ENCODE data around the gene ANKRD23.

DNA sequence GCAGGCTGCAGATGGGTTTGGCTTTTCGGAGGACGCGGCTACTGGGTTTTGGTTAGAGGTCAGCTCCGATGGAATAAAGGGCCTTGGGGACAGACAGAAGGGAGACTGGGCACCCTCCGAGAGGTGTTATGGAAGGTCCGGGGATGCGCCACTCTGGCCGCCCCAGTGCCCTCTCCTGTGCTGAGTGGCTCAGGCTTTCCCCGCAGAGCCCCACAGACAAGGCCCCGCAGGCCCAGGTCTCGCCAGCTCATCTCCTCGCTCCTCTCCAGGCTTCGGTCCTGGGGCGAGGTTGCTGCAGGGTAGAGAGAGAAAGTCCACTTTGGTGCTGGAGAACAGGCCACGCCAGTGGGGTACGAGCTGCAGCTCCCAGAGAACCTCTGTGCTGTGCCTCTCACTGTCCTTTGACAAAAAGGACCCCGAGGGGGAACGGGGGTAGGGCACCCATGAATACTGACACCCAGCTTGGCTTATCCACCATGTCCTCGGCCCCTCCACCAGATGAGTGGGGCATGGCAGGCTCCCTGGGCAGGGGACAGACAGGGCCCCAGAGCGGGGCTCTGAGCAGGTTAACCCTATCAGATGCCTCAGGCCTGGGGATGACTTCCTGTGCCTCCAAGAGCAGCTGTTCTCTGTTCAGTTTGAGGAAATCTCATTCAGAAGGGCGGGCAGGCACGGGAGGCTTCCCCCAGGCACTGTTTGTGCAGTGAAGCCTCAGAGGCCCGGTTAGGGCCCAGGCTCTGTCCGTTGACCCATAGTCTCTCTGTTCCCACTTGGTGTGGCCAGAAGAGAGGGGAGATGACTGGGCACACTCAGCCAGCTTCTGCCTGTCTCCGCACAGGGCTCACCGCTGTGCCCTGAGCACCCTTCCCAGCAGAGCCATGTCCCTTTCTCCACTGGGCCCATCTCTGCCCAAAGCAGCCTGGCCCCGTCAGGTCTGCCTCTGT lies 43.5 kb downstream of the ANKRD23 start:
- TF ChIP-seq FOXM1 (IDR thresholded peaks at IDR 0.05; ENCODE audit: low read depth) (no peak), GABPA (IDR thresholded peaks at IDR 0.05; ENCODE audit: low read depth) (no peak), FOSL2 (IDR thresholded peaks at IDR 0.05; ENCODE audit: borderline replicate concordance, low read depth) (no peak), NFIC (IDR thresholded peaks at IDR 0.05; ENCODE audit: borderline replicate concordance) (no peak), RAD21 (IDR thresholded peaks at IDR 0.05; ENCODE audit: low read length) (no peak), POLR2AphosphoS5 (IDR thresholded peaks at IDR 0.05; ENCODE audit: low read depth, low read length) (no peak), RXRA (IDR thresholded peaks at IDR 0.05; ENCODE audit: borderline replicate concordance, low read depth) (no peak), YY1 (IDR thresholded peaks at IDR 0.05; ENCODE audit: low read depth) (no peak), NRF1 (IDR thresholded peaks at IDR 0.05; ENCODE audit: low read depth, low read length) (no peak)
- TF ChIP-seq, protein P1, sequence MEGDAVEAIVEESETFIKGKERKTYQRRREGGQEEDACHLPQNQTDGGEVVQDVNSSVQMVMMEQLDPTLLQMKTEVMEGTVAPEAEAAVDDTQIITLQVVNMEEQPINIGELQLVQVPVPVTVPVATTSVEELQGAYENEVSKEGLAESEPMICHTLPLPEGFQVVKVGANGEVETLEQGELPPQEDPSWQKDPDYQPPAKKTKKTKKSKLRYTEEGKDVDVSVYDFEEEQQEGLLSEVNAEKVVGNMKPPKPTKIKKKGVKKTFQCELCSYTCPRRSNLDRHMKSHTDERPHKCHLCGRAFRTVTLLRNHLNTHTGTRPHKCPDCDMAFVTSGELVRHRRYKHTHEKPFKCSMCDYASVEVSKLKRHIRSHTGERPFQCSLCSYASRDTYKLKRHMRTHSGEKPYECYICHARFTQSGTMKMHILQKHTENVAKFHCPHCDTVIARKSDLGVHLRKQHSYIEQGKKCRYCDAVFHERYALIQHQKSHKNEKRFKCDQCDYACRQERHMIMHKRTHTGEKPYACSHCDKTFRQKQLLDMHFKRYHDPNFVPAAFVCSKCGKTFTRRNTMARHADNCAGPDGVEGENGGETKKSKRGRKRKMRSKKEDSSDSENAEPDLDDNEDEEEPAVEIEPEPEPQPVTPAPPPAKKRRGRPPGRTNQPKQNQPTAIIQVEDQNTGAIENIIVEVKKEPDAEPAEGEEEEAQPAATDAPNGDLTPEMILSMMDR (IDR thresholded peaks at IDR 0.05) = no peak
